ENCODE data around the gene RALGAPA2. TPM values are rescaled to one million over a fixed set of nuclear protein-coding genes. Genes with fewer than 3 reads are reported as not detected.

The RALGAPA2 gene
- total and polyA plus RNA-seq, 2 of the 13 experiments (the other 11 are each of a cell fraction or from before 2014, with no cell fraction given), result 13.8 to 17.7 TPM

DNA sequence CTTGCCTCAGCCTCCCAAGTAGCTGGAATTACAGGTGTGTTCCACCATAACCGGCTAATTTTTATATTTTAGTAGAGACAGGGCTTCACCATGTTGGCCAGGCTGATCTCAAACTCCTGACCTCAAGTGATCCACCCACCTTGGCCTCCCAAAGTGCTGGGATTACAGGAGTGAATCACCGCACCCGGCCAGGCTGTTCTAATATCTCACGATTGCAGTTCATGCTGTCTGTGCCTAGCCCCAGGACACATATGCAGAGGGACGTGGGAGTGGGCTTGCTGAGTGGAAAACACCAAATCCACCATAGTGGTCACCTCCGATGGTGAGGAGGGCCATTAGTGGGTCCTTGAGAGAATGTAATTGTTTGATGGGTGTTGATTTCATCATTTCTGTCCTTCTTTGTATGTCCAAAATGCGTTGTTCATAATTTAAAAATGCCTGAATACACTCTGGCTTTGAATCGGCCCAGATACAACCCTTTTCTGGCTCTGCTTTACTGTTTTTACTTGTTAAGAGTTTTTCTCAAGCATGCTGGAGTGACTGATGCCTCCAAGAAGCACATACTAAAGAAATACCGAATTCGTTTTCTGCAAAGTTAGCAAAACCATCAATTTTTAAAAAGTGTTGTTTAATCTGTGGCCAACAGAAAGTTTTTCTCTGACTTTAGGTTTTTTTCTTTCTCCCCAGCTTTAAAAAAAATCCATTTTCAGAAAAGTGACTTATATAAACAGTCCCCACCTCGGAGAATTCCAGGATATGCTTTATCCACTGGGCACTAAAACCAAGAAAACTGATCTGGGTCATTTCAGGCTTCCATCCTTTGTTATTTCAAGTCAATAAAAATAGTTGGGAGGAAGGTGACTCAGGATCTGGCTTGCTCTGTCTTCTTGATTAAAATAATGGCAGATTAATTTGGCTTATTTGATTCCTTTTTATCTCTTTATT lies 18.8 kb upstream of the RALGAPA2 start (continued):
- TF ChIP-seq, protein P1, sequence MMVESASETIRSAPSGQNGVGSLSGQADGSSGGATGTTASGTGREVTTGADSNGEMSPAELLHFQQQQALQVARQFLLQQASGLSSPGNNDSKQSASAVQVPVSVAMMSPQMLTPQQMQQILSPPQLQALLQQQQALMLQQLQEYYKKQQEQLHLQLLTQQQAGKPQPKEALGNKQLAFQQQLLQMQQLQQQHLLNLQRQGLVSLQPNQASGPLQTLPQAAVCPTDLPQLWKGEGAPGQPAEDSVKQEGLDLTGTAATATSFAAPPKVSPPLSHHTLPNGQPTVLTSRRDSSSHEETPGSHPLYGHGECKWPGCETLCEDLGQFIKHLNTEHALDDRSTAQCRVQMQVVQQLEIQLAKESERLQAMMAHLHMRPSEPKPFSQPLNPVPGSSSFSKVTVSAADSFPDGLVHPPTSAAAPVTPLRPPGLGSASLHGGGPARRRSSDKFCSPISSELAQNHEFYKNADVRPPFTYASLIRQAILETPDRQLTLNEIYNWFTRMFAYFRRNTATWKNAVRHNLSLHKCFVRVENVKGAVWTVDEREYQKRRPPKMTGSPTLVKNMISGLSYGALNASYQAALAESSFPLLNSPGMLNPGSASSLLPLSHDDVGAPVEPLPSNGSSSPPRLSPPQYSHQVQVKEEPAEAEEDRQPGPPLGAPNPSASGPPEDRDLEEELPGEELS (CRISPR knock-in tag; IDR thresholded peaks at IDR 0.05), result no peak

- 27% methylated on average over 3 of the region's 3 CpGs for WGBS (ENCODE audit: low lambda C conversion rate)
- CTCF ChIA-PET (ENCODE audit: low intra/inter-chr PET ratio, low total read pairs), result no interaction called here
- TF ChIP-seq, protein P2, sequence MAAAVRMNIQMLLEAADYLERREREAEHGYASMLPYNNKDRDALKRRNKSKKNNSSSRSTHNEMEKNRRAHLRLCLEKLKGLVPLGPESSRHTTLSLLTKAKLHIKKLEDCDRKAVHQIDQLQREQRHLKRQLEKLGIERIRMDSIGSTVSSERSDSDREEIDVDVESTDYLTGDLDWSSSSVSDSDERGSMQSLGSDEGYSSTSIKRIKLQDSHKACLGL (CRISPR knock-in tag; IDR thresholded peaks at IDR 0.05), result no peak
- TF ChIP-seq TEAD3 (CRISPR knock-in tag; optimal IDR thresholded peaks at IDR 0.05; ENCODE audit: borderline replicate concordance), result no peak
- no peak for TF ChIP-seq ZEB1 (IDR thresholded peaks at IDR 0.05; ENCODE audit: insufficient replicate concordance, low read depth)
- TF ChIP-seq, protein P3, sequence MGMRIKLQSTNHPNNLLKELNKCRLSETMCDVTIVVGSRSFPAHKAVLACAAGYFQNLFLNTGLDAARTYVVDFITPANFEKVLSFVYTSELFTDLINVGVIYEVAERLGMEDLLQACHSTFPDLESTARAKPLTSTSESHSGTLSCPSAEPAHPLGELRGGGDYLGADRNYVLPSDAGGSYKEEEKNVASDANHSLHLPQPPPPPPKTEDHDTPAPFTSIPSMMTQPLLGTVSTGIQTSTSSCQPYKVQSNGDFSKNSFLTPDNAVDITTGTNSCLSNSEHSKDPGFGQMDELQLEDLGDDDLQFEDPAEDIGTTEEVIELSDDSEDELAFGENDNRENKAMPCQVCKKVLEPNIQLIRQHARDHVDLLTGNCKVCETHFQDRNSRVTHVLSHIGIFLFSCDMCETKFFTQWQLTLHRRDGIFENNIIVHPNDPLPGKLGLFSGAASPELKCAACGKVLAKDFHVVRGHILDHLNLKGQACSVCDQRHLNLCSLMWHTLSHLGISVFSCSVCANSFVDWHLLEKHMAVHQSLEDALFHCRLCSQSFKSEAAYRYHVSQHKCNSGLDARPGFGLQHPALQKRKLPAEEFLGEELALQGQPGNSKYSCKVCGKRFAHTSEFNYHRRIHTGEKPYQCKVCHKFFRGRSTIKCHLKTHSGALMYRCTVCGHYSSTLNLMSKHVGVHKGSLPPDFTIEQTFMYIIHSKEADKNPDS (CRISPR knock-in tag; IDR thresholded peaks at IDR 0.05), result no peak
- no peak for TF ChIP-seq CENPT (CRISPR knock-in tag; IDR thresholded peaks at IDR 0.05; ENCODE audit: low read depth)
- no peak for TF ChIP-seq XRCC5 (optimal IDR thresholded peaks at IDR 0.05; ENCODE audit: low read length)
- TF ChIP-seq SP2 (CRISPR knock-in tag; IDR thresholded peaks at IDR 0.05), result no peak
- TF ChIP-seq SUZ12 (IDR thresholded peaks at IDR 0.05; ENCODE audit: low read depth, low read length), result no peak
- no peak for TF ChIP-seq HDAC1 (CRISPR knock-in tag; IDR thresholded peaks at IDR 0.05)
- no peak for TF ChIP-seq SMC3 (IDR thresholded peaks at IDR 0.05; ENCODE audit: low read length)
- TF ChIP-seq ZNF724P (CRISPR knock-in tag; IDR thresholded peaks at IDR 0.05; ENCODE audit: borderline replicate concordance), result no peak
- TF ChIP-seq MIXL1 (CRISPR knock-in tag; IDR thresholded peaks at IDR 0.05), result no peak
- no peak for TF ChIP-seq HMG20B (CRISPR knock-in tag; conservative IDR thresholded peaks at IDR 0.05)
- TF ChIP-seq HNF4G (IDR thresholded peaks at IDR 0.05; ENCODE audit: borderline replicate concordance, low read depth, low read length), result no peak
- no peak for TF ChIP-seq HNF4G (CRISPR knock-in tag; IDR thresholded peaks at IDR 0.05; ENCODE audit: borderline replicate concordance, low read depth)
- no peak for TF ChIP-seq HNRNPLL (IDR thresholded peaks at IDR 0.05; ENCODE audit: low read depth, low read length, poor library complexity, severe bottlenecking)
Observed at GRCh38 chr20:20729563-20729962, 17.1 kb upstream of the RALGAPA2 start.

More at GRCh38 chr20:20729563-20729962, 17.1 kb upstream of the RALGAPA2 start:
- no peak overlapping the region for H3K4me2 ChIP-seq (ENCODE audit: low read depth, low read length)
- H3K79me2 ChIP-seq (ENCODE audit: insufficient read depth, low read length), result no peaks in the 10 kb centered on the region
- H4K20me1 ChIP-seq (ENCODE audit: insufficient read depth, low read length), result no peaks in the 10 kb centered on the region
- ATAC-seq (peak; percentile 46; the same call in 1 of the 3 replicates), DNase-seq (ENCODE audit: low spot score) (no peak), FAIRE-seq (no peak)
- in situ Hi-C loops (cut with HindIII; ENCODE audit: extremely low pct_ligation_motif_present, low pct_unique_long_range_greater_than_20kb) (no loop called here), intact Hi-C loops (cut with micrococcal nuclease; ENCODE audit: unreplicated experiment) (no loop called here)
- H3K4me1 ChIP-seq (ENCODE audit: insufficient read depth, low read length), result peaks cover 11% of the 10 kb centered on the region
- H3K27ac ChIP-seq (ENCODE audit: extremely low read length, insufficient read depth, low read length), result no peak overlapping the region
- no peak overlapping the region for H3K4me3 ChIP-seq (replicated peaks in 1 of 3; ENCODE audit: insufficient read depth in 1 of 3, low read depth in 2 of 3, low read length in 3 of 3)
- POLR2A ChIA-PET, result interaction anchor here (2.2 kb wide), 1 partner anchor 17 kb away, joined by 9 read pairs; the partner anchor contains the start of gene RALGAPA2
- peaks cover 0 to 12% of the 10 kb centered on the region in 2 experiments; a peak in 2 of 5 replicates for H3K27me3 ChIP-seq (ENCODE audit: control insufficient read depth in 1 of 2, insufficient read depth in 2 of 2, low read length in 2 of 2)
- no TSS peak for BruUV-seq (replicated peaks)
- no peaks in the 10 kb centered on the region for H3K36me3 ChIP-seq (replicated peaks in 1 of 2; ENCODE audit: control insufficient read depth in 1 of 2, insufficient read depth in 2 of 2, low read length in 2 of 2)
- H3K9ac ChIP-seq (ENCODE audit: insufficient read depth, low read depth, low read length), result no peak overlapping the region
- H2AFZ ChIP-seq (ENCODE audit: low read length), result no peak overlapping the region
- H3K9me3 ChIP-seq (ENCODE audit: low read length), result no peaks in the 10 kb centered on the region

All from HepG2 (cell line).